Gastrocnemius medialis (tissue), 4 donors: ENCODE results near the gene RHEB. TPM values are rescaled to one million over a fixed set of nuclear protein-coding genes. Genes with fewer than 3 reads are reported as not detected.

ENCODE experiments used
- ATAC-seq, 2 donors: fragments of 150-250 bp; one replicate each; pipeline ENCODE4 v1.9.1; 2016
- DNase-seq, 2 donors: peaks; one replicate each; pipeline ENCODE4 v3.0.0-alpha.2; 2019
- H3K27ac ChIP-seq, 4 donors: fragments of 200-600 bp; sonication (generic); 1 replicate in 1 of 4; 2 replicates in 3 of 4; pipeline ENCODE4 v1.5.1; 2016 to 2018; ENCODE audit warnings: mild to moderate bottlenecking in 2 of 4, moderate library complexity in 1 of 4
- H3K27me3 ChIP-seq, 3 donors: fragments of 200-600 bp; sonication (generic) in 2 of 3; 1 replicate in 1 of 3; 2 replicates in 2 of 3; pipeline versions ENCODE4 v1.5.1 to v1.6.0; 2016 to 2019; ENCODE audit warnings: mild to moderate bottlenecking in 1 of 3, moderate library complexity in 1 of 3
- H3K36me3 ChIP-seq, 2 donors: fragments of 200-600 bp; sonication (generic) in 1 of 2; one replicate each; pipeline ENCODE4 v1.5.1; 2017 to 2018
- H3K4me1 ChIP-seq, 2 donors: fragments of 200-600 bp; sonication (generic) in 1 of 2; one replicate each; pipeline ENCODE4 v1.5.1; 2016 to 2017; ENCODE audit warnings: mild to moderate bottlenecking in 2 of 2
- H3K4me3 ChIP-seq, 4 donors: fragments of 200-600 bp; sonication (generic) in 3 of 4; 1 replicate in 1 of 4; 2 replicates in 3 of 4; pipeline ENCODE4 v1.5.1; 2016 to 2019; ENCODE audit warnings: mild to moderate bottlenecking in 2 of 4
- H3K9me3 ChIP-seq, 3 donors: fragments of 200-600 bp; sonication (generic) in 2 of 3; 1 replicate in 1 of 3; 2 replicates in 2 of 3; pipeline ENCODE4 v1.5.1; 2016 to 2019
- POLR2A ChIP-seq, 2 donors: fragments of 450-650 bp; IDR thresholded peaks; one replicate each; pipeline ENCODE4 v1.6.1; 2017; ENCODE audit warnings: antibody characterized with exemption in 2 of 2, mild to moderate bottlenecking in 2 of 2, moderate library complexity in 2 of 2
- in situ Hi-C, 4 donors: fragments of 200-750 bp; cut with MboI; loops; one replicate each; pipeline versions ENCODE4 v1.15.0 to v1.8.0; 2017; ENCODE audit warnings: low sequenced_read_pairs in 4 of 4
- intact Hi-C: fragments of 100-400 bp; cut with DNase I; formaldehyde crosslinking; loops from one replicate; pipeline ENCODE4 v1.15.1; 2023; ENCODE audit warnings: low total_unique reads
- total RNA-seq, 4 donors: library from RNA; depleted of rRNA; stranded (reverse); fragments of >200 nt; gene quantifications; one replicate each; pipeline versions ENCODE4 v1.1.0 to v1.2.3, GENCODE V29; 2016
- TF ChIP-seq, protein P1 (sequence below), 5 experiments: fragments of 450-650 bp in 3 of 5; fragments of 200-600 bp in 2 of 5; sonication (generic) in 2 of 5; IDR thresholded peaks in 4 of 5; conservative IDR thresholded peaks in 1 of 5; 1 replicate in 4 of 5; 2 replicates in 1 of 5; pipeline ENCODE4 v1.5.1; 2016 to 2019; ENCODE audit warnings: antibody characterized with exemption in 5 of 5, mild to moderate bottlenecking in 3 of 5, moderate library complexity in 3 of 5

Gene RHEB
- total RNA-seq, 4 donors from 2014 or later: 93.2 to 159 (median 124) TPM

DNA sequence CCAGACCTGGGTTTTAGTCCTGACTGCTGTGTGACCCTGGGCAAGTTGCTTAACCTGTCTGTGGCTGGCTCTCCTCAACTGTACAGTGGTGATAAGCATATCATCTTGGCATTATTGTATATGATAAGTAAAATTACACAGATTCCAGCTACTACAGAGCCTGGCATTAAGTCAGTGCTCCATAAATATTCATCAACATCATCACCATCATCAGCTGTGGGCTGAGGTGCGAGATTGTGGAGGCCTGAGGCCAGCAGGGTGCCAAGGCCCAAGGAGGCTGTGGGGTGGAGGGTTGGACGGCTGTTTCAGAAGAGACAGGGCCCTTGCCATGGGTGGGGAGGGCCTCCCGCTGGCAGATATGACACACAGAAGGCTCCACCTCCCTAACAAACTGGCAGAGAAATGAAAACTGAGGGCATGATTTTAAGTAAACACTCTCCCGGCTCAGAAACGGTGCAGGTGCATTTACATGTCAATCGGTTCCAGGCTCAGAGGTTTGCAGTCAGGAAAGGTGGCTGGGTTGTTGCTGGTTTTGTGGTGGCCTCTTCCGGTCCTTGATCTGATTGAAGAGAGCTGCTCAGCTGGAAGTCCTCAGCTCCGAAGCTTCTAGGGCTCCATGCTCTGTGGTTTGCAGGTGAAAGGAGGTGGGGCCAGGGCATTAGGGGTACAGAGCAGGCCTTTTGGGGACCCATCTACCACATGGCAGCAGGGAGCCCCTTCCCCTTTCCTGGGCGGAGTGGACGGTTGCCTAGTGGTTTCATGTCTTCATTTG, 89.9 kb downstream of the RHEB start:
- Histone ChIP-seq H3K9me3 (no peaks in the 10 kb centered on the region), H3K36me3 (no peaks in the 10 kb centered on the region), H3K27ac (no peak overlapping the region), H3K4me1 (no peaks in the 10 kb centered on the region), H3K27me3 (no peaks in the 10 kb centered on the region), H3K4me3 (no peak overlapping the region)
- DNase-seq: no peak
- no peak for TF ChIP-seq POLR2A (IDR thresholded peaks at IDR 0.05)
- TF ChIP-seq, protein P1, sequence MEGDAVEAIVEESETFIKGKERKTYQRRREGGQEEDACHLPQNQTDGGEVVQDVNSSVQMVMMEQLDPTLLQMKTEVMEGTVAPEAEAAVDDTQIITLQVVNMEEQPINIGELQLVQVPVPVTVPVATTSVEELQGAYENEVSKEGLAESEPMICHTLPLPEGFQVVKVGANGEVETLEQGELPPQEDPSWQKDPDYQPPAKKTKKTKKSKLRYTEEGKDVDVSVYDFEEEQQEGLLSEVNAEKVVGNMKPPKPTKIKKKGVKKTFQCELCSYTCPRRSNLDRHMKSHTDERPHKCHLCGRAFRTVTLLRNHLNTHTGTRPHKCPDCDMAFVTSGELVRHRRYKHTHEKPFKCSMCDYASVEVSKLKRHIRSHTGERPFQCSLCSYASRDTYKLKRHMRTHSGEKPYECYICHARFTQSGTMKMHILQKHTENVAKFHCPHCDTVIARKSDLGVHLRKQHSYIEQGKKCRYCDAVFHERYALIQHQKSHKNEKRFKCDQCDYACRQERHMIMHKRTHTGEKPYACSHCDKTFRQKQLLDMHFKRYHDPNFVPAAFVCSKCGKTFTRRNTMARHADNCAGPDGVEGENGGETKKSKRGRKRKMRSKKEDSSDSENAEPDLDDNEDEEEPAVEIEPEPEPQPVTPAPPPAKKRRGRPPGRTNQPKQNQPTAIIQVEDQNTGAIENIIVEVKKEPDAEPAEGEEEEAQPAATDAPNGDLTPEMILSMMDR (IDR thresholded peaks at IDR 0.05 in 4 of 5, conservative IDR thresholded peaks at IDR 0.05 in 1 of 5): no peak
- in situ Hi-C loops: no loop called here
- intact Hi-C loops: no loop called here
- no peak for ATAC-seq

DNA sequence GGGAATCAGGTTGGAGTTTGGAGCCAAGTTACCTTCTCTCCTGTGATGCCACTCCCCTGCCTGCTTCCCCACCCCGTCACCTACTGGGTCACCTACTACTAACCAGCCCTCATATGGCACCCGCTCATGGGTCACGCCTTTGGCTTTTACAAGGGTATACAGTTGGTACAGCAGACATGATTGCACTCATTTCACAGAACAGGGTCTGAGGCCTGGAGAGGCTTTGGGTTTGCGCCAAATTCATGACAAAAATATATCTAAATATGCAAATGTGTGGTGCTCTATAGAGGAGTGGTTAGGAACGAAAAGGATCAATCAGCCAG, 90.5 kb downstream of the RHEB start:
- in situ Hi-C loops: no loop called here
- intact Hi-C loops: no loop called here
- ATAC-seq: no peak
- Histone ChIP-seq H3K27ac (no peak overlapping the region), H3K9me3 (no peaks in the 10 kb centered on the region), H3K4me3 (no peak overlapping the region), H3K4me1 (no peaks in the 10 kb centered on the region), H3K27me3 (no peaks in the 10 kb centered on the region), H3K36me3 (no peaks in the 10 kb centered on the region)
- no peak for TF ChIP-seq POLR2A (IDR thresholded peaks at IDR 0.05)
- TF ChIP-seq, protein P1 (IDR thresholded peaks at IDR 0.05 in 4 of 5, conservative IDR thresholded peaks at IDR 0.05 in 1 of 5): no peak
- DNase-seq: no peak

DNA sequence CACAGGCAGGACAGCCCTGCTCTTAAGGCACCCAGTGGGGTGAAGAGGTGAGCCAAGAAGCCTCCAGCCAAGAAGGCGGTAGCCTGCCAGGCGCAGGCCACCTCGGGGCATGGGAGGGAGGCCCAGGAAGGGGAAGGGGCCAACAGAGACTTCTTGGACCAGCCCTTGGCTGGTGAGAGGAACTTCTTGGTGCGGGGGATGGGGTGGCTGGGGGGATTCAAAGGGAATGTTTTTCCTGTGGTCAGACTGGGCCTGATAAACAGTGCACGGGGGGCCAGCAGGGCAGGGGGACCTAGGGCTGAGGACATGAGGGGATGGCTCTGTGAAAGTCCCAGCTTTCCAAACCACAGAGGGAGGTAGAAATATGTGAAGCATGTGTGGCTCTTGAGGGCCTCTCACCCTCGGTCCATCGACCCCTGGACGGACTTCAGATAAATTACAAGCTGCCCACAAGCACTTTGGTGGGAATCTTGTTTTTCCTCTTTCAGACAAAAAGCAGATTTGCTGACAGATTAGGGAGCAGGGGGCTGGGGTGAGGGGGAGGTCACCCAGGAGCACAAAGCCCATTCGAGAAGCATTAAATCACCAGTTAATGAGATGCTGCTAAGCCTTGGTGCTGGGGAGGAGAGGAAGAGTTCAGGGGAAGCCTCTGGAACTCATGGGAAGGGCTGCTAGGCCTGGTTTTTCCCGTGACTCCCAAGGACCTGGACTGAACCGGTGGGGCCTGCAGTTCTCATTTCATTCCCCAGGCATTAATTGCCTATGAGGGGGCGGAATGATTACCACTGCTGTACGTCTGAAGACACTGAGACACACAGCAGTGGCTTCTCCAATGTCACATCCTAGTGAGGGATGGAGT, 91.1 kb downstream of the RHEB start:
- ATAC-seq: no peak
- in situ Hi-C loops: no loop called here
- Histone ChIP-seq H3K4me3 (no peak overlapping the region), H3K27ac (peak overlapping the region in 1 of 4 donors; percentile 25), H3K4me1 (no peaks in the 10 kb centered on the region), H3K36me3 (no peaks in the 10 kb centered on the region), H3K9me3 (no peaks in the 10 kb centered on the region), H3K27me3 (no peaks in the 10 kb centered on the region)
- TF ChIP-seq POLR2A (IDR thresholded peaks at IDR 0.05): no peak
- TF ChIP-seq, protein P1 (IDR thresholded peaks at IDR 0.05 in 4 of 5, conservative IDR thresholded peaks at IDR 0.05 in 1 of 5): no peak
- intact Hi-C loops: no loop called here
- DNase-seq: peak in 1 of 2 donors; percentile 7

DNA sequence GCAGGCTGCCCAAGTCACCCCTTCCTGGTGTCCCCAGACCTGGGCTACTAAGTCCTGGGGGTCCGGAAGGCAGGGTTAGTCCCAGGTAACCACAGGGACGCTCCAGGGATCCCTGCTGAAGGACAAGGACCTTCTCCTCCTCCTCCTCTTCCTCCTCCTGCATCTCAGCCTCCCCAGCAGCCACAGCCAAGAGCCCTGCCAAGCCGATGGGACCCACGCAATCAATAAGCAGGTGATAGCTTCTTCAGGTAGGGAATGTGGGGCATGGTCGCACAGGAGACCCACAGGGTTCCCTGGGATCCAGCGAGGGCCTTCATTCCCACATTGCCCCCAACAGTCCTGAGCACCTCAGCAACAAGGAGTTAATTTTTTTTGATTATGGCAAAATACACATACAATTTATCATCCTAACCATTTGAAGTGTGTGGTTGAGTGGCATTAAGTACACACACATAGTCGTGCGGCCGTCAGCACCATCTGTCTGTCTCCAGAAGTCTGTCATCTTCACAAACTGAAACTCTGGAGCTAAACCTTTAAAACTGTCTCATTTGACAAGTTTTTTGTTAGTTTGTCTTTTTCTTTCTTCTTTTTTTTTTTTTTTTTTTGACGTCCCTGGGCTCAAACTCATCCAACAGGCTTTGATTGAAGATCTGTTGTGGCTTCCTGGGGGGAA, 91.9 kb downstream of the RHEB start:
- in situ Hi-C loops (no loop called here), intact Hi-C loops (no loop called here)
- no peaks in the 10 kb centered on the region for H3K4me1 ChIP-seq
- no peak for DNase-seq
- H3K4me3 ChIP-seq: no peak overlapping the region
- no peak for ATAC-seq
- H3K9me3 ChIP-seq: no peaks in the 10 kb centered on the region
- H3K36me3 ChIP-seq: no peaks in the 10 kb centered on the region
- no peak for TF ChIP-seq POLR2A (IDR thresholded peaks at IDR 0.05)
- TF ChIP-seq, protein P1 (IDR thresholded peaks at IDR 0.05 in 4 of 5, conservative IDR thresholded peaks at IDR 0.05 in 1 of 5): no peak
- no peaks in the 10 kb centered on the region for H3K27me3 ChIP-seq
- H3K27ac ChIP-seq: peak overlapping the region in 1 of 4 donors; percentile 47
